ENCODE measurements around the gene BTBD10.
A peak's percentile ranks its signal among the peaks of the same experiment; 100 is the strongest.

The BTBD10 gene

DNA sequence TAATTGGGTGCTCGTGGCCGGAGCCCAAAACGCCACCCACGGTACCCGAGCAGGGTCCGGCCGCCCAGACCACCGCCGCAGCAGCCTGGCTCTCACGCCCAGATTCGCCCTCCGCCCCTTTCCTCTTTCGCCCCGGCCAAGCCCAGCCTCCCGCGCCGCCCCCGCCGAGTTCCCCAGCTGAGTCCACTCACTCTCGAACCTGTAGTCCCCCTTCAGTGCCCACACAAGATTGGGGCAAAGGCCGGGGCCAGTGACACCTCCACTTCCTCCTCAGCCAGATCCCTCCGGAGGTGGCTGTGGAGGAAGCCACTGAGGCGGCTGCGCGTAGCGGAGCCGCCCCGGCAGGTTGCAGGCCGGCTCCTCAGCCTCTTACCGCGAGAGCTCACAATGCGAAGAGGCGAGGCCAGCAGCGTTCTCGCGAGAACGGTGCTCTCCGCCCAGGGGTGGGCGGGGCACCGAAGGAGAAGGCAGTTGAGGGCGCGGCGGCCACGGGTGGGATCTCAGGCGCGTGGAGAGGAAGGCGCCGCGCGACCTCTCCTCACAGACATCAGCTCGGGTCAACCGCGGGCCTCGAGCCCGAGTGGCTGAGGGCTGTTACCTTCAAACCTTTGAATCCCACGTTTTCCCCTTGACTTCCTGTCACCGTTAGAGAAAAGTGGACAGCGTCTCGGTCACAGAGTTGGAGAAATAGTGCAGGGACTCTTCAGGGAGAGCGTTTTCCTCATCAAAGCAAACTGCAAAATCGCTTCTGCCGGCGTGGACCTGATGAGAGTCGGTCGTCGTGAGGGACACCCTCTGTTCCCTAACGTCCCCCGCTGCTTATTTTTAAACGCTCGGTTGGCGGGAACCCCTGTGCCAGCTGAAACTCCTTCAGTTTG lies at the start of gene BTBD10:
Gene BTBD10 (minus strand): TSS at position 322 of the 878 bp plus-strand sequence. CDS start 18,098 bp downstream, outside the sequence.
- DNase-seq: peak; percentile 79

DNA sequence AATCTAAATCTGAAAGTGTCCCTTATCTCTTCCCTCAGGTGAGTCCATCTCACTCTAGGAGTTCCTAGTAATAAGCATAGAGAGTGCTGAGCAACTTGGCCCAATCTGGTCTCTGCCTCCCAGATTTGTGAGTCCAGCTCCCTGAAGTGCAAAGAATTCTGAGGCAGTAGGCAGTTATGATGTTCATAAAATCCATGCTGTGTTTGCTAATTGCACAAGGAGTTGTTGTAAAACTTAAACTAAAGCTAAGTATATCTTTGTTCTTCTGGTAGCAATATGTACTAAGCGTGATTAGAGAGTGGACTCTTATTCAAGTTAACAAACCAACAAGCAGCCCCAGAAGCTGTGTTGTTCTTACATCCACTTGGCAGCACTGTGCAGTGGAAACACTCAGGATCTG lies 40.4 kb upstream of the BTBD10 start:
- DNase-seq: no peak

DNA sequence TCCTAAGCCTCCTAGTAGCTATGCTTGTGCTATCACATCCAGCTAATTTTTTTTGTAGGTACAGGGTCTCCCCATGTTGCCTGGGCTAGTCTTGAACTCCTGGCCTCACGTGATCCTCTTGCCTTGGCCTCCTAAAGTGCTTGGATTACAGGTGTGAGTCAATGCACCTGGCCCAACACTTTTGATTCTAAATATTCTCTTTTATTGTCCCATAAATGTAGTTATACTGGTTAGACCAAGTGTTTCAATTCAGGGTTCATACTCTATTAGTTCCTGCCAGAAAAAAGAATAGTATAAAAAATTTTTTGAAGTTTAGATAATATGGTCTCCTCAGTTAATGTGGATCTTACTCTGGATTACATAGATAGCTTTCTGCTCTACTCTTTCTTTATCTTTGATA lies 39.5 kb upstream of the BTBD10 start:
- DNase-seq: no peak

DNA sequence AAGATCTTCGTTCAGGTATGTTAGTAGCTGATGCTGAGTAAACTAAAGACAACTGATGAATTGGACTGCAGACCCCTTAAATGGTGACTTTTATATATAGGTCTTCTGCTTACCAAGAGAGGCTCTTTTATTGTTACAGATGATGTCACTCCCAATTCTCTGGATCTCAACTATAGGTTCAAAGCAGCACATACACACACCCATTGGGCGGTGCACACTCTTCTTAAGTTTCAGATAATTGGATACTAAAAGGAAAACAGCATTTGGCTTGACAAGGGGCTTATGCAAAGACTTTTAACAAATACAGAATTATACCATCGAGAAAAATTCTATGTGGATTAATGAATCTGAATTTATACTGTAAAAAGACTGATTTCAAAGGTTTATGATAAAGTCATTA lies 32.9 kb upstream of the BTBD10 start, which contains the start of gene PTH:
Gene PTH (minus strand): TSS at position 69 of the 400 bp plus-strand sequence. CDS start 3,142 bp downstream, outside the sequence.
- no peak for DNase-seq

DNA sequence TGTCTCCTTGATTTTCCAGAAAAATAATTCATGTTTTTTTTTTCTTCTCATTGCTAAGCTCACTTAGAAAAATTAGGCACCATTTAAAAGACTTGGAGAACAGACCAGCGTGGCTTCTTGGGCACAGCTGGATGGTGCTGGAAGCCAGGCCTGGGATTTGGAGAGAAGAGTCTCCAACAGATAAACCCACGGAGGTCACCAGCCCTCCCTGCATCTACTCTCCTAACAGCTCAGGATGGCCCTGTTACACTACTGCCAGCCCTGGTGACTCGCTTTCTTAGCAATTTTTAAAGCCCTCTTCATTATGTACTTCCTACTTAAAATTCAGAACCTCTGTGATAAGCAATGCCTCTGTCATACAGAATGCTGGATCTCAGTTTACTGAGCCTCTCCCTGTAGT lies 31.0 kb upstream of the BTBD10 start:
- DNase-seq: no peak

DNA sequence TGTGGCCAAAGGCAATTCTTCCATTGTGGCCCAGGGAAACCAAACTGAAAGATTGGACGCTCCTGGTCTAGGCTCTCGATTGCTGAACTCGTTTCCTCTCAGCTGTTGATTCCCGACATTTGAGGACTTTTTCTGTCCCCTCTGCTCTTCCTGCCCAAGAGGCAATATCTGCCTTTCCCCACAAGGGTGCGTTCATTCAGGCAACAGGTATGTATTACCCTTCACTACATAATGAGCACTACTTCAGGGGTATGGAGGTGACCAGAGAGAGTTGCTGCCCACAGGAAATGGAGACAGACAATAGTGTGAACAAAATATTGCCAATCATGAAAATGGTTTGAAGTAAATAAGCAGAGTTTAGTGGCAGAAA lies 24.6 kb upstream of the BTBD10 start:
- DNase-seq: no peak

DNA sequence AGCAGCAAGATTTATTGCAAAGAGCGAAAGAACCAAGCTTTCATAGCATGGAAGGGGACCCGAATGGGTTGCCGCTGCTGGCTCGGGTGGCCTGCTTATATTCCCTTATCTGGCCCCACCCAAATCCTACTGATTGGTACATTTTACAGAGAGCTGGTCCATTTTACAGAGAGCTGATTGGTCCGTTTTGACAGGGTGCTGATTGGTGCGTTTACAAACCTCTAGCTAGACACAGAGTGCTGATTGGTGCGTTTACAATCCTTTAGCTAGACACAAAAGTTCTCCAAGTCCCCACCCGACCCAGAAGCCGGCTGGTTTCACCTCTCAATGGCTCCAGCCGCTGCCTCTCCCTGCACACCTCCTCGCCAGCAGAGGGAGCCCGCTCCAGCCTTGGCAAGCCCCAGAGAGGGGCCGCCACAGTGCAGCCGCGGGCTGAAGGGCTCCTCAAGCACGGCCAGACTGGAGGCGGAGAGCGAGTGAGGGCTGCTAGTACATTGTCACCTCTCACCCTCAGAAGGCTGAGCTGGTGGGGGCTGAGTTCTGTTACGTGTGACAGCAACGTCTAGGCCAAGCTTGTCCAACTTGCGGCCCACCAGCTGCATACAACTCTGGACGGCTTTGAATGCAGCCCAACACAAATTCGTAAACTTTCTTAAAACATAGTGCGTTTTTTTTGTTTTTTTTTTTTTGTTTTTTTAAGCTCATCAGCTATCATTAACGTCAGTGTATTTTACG lies 24.1 kb upstream of the BTBD10 start:
- no peak for DNase-seq

DNA sequence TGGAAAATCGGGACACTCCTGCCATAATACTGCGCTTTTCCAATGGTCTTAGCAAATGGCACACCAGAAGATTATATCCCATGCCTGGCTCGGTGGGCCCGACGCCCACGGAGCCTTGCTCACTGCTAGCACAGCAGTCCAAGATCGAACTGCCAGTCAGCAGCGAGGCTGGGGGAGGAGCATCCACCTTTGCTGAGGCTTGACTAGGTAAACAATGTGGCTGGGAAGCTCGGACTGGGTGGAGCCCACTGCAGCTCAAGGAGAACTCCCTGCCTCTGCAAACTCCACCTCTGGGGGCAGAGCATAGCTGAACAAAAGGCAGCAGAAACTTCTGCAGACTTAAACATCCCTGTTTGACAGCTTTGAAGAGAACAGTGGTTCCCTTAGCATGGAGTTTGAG lies 17.2 kb upstream of the BTBD10 start:
- DNase-seq: no peak

DNA sequence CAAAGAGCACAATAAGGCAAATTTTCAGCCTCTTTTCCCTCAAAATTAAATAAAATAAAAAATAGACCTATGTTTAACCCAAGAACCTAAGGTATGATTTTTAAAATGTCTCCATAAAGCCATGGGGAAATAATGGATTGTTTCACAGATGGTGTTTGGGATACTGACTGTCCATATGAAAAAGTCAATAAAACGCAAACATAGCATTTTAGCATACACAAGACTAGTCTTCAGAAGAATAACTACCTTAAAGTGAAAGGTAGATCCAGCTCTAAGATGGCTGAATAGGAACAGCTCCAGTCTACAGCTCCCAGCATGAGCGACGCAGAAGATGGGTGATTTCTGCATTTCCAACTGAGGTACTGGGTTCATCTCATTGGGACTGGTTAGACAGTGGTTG lies 16.7 kb upstream of the BTBD10 start:
- DNase-seq: no peak

DNA sequence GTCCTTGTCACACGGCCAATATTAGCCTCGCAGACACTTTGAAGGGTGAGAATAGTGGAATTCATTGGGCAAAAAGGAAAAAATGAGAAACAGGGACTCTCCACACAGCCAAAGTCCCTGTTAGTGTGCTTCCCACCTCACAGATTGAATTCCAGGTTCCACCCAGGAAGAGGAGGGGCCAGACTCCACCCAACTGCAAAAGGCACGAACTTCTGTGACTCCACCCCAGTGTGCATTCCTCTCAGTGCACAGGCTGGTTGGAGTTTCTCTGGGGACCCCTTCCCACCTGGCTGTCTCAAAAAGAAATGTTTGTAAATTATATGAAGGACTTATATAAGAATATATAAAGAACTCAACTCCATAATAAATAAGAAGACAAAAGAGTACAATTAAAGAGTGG lies 12.1 kb upstream of the BTBD10 start:
- DNase-seq: no peak

DNA sequence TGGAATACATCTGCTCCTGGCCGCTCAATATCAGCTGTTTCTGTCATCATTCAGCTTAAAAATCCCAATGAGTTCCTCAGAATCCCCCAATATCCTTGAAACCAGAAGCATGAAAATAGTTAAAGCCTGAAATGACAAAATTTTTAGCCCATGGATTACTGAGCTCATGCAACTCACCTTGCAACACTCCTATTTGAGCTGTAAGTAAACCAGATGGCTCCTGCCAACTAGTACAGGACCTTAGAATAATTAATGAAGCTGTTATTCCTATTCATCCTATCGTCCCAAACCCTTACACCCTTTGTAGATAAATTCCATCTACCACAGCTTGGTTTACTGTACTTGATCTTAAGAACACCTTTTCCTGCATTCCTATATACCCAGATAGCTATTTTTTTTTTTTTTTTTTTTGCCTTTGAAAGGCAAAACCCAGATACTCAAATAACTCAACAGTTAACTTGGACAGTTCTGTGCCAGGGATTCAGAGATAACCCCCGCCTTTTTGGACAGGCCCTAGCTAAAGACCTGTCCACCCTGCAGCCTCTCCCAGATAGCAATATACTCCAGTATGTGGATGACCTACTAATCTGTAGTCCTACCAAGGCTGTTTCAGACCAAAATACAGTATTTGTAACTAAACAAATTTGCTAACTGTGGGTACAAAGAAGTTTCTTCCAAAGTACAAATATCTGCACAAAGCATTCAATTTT lies 10.1 kb upstream of the BTBD10 start:
- no peak for DNase-seq

DNA sequence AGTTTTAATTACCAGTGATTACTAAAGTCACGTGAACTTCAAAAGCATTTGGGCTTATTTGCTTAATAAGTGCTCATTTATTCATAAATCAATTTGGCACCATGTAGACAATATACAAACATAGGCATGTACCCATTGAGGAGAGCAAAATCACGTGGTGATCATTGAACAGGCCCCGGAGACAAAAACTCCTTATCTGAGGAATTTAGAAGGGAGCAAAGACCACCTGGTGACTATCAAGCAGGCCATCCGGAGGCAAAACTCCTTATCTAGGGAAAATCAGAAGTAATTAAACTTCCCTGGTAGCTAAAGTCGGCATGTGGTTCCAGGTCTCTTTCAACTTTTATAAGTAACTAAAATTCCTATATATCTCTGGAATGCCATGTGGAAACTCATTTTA lies 5.7 kb upstream of the BTBD10 start:
- DNase-seq: no peak

DNA sequence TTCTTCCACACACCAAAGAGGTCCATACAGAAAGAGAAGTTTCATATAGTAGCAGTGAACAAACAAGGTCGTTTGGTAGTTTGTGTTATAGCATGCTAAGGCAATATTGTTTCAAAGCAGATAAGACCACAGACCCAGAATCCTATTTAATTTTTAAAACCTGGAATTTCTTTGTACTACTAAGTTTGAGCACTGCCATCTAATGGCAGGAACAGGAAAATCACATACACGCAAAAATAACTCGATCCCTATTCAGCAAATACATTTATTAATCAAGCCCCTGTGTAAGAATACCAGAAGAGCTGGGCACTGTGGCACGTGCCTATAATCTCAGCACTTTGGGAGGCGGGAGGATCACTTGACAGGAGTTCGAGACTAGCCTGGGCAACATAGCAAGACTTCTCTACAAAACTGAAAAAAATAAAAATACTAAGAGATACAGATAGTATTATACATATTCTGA lies 2.9 kb upstream of the BTBD10 start:
- peak; percentile 46 for DNase-seq

DNA sequence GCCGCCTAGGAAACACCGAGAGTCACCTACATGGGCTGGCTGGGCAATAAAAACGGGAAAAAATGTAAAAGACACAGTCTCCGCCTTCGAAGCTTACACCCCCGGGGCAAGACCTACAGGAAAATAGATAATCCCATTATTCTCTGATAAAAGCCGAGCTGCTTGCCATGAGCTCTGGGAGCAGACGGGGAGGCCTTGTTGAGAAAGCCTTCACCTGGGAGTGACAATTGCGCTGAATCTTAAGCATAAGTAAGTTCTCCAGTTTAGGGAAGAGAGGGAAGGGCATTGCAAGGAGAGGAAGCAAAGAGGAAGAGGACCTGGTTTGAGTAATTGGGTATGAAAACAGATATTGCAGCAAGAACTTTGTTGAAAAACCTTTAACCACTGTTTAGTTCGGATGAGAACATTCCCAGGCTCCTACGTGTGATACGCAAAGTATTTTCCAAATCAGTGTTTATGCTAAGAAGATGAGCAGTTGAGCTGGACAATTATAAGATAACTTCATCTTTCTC lies 813 bp upstream of the BTBD10 start:
- DNase-seq: no peak

DNA sequence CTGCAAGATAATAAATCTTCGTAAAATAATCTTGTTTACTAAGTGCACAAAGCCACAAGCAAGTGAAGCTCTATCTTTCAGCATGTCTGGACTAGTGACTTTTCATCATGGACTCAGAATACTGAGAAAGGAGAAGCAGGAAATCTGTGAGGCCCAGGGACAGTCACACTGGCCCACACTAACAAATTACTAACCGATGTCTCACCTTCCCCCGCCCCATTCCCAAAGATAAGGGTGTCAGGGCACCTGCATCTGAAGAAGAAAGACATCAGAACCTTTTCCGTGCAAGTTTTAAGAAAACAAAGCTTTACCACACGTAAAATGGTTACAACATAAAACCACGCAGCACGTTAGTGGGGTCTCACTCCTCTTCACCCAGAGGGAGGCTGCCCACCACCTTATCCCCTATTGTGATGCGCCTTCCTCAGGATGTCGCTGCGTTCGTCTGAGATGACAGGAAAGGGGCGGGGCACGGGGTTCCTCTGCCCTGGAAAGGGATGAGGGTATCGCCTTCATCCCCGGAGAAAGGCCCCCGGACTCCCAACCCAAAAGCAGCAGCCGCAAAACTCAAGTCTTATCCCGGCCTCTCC lies 616 bp downstream of the BTBD10 start:
- DNase-seq: peak; percentile 29

DNA sequence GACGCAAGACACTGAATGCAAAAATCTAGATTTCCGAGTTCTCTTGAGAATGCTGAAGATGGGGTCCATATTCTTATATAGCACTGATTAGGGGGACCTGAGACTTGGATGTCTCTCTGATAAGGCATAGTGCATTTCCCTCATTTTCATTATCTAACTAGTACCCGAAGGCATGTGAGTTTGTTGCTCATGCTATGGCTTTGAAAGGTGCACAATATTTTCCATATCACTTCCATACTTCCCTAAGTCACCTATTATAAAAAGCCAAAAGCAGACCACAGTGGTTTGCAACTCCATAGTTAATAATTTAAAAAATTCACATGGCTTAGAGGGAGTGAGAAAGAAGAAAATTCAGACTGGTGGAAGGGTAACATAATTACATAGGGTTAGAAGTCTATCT lies 1.7 kb downstream of the BTBD10 start:
- DNase-seq: no peak

DNA sequence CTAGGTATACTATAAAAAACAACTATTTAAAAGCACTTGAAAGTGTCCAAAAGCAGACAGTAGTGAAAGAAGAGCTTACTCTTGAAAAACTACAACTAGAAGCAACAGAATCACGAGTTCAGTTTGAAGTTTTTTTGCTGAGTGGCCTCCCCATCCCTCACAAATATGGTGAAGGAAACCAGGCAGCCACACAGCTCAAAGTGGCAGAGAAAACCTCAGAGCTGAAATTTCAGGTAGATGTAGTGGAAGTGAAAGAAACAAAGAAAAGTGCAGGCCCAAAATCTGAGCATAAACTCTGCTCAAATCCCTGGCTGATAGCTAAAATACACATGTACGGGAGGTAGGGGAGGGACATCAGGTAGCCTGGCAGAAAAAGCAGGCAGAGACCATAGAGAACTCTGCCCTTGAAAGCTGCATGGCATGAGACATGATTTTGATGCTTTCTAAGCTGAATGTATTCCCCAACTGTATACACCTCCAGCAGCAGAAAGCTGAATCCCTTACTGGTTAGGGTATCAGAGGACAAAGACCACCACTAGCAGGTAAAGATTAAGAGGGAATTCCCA lies 12.1 kb downstream of the BTBD10 start:
- no peak for DNase-seq

DNA sequence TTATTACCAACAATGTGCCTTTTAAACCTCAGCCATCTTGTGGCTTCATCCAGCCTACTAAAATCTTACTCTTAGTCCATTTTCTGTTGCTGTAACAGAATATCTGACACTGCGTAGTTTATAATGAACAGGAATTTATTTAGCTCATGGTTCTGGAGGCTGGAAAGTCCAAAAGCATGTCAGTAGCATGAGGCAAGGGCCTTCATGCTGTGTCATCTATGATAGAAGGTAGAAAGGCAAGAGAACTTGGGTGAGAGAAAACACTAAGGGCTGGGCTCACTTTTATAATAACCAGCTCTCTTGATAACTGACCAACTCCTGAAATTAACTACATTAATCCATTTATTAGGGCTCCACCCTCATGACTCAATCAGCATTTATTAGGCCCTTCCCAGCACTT lies 13.5 kb downstream of the BTBD10 start:
- DNase-seq: no peak

DNA sequence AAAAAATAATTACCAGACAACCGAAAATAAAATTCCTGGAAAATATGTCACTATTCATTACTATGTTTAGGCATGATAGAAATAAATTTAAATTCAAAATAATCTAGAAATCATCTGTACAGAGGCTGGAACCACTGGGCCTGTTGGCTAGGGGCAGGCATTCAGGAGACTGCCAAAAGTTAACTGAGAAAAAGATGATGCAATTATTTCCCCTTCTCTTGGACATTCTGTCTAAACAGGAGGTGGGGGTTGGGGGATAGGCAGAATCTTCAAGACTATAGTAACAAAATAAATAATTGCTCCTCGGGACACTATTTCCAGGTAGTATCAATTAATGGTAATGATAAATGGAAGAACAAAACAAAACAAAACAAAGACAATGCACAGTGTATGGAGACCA lies 14.1 kb downstream of the BTBD10 start:
- no peak for DNase-seq

DNA sequence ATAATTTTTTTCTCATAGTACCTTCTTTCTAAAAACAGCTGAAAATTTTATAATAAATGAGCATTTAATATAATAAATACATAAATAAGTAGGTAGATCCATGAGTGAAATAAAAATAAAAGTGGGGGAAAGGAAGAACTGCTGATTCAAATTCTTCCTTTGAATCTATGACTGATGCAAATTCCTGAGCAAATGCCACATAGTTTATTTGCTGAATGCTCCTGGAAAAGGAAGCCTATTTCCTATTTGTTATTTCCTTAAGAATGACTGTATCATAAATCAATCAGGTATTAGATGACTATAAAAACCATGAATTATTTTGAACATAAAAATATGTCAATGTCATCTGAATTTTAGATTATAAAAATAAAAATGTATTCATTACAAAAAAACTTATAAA lies 16.6 kb downstream of the BTBD10 start:
- DNase-seq: no peak

DNA sequence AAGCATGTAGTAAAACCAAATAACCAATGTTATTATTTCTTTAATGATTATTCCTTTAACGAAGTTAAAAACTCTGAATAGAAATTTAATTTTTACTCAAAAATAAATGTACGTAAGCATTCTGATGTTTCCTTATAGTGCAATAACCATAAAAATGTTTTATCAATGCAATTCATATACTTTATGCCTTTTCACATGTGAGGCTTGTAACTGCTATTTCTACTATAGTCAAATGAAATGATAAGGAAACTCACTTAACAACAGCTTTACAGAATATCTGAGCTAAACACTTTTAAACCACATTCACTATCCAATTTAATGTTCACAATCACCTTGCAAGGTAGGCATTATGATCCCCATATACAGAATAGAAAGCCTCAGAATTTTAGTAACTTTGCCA lies 17.4 kb downstream of the BTBD10 start:
- DNase-seq: no peak

DNA sequence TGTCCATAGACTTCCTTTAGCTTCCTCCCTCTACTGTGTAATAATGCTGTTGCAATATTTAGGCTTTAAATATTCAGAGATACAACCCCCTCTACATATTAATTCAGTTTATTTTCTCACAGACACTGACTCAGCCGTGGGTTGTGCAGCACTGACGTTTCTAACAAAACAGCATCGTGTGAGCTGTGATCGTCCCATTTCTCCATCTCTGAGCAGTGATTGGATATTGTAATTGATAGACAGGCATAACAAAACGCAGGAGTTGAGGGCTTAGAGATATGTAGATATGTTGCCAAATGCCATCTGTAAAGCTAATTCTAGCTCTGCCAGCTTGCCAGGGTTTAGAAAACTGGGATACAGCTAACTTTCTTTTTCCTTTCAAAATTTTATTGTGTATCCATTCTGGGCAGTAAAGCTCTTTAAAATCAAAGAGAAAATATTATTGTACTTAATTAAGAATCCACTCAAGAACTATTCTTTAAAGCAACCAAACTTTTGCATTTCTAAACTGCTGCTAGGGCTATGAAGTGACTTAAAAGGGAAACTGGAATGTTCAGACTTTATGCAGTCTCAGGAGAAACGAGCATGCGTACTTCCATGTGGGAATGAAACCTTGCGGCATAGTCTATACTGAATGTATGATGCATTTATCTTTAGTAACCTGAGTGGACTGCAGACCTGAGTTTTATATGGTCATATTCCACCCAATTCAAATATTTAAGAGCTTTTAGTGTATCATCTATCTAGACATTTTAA lies 22.7 kb downstream of the BTBD10 start:
- DNase-seq: peak; percentile 79
